ENCODE measurements around the gene CELF2.

DNA sequence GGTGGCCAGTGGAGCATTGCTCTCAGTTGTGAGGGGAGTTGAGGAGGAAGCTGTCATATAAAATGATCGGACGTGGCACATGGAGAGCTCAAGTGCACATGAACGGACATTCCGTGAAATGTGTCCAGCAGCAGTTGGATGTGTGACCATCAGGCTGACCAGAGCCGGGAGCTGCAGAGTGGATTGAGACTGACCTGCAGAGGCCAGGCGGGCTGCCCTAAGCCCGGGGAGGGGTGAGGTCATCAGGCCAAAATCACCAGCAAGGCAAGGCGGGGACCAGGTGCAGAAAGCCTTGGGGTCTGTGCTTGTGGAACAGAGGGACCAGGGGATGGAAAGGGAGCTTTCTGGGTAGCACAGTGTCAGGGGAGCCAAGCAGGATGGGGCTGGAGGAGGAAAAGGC lies 279.5 kb downstream of the CELF2 start:
- TF ChIP-seq, protein P1, sequence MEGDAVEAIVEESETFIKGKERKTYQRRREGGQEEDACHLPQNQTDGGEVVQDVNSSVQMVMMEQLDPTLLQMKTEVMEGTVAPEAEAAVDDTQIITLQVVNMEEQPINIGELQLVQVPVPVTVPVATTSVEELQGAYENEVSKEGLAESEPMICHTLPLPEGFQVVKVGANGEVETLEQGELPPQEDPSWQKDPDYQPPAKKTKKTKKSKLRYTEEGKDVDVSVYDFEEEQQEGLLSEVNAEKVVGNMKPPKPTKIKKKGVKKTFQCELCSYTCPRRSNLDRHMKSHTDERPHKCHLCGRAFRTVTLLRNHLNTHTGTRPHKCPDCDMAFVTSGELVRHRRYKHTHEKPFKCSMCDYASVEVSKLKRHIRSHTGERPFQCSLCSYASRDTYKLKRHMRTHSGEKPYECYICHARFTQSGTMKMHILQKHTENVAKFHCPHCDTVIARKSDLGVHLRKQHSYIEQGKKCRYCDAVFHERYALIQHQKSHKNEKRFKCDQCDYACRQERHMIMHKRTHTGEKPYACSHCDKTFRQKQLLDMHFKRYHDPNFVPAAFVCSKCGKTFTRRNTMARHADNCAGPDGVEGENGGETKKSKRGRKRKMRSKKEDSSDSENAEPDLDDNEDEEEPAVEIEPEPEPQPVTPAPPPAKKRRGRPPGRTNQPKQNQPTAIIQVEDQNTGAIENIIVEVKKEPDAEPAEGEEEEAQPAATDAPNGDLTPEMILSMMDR (IDR thresholded peaks at IDR 0.05 in 4 of 5, conservative IDR thresholded peaks at IDR 0.05 in 1 of 5): no peak
- TF ChIP-seq POLR2A (IDR thresholded peaks at IDR 0.05): no peak
